Effector memory CD4-positive, alpha-beta T cell (primary cell): ENCODE results near the gene GABARAPL2.

ENCODE experiments used
- DNase-seq, 3 donors: peaks; one replicate each; pipeline ENCODE4 v3.0.0-alpha.2; 2020
- H3K27ac ChIP-seq: 2 replicates; pipeline ENCODE4 v1.7.0; 2013; ENCODE audit warnings: mild to moderate bottlenecking, low read length, moderate library complexity; ENCODE audit not compliant: insufficient read depth, poor library complexity, severe bottlenecking
- H3K27me3 ChIP-seq: replicated peaks from 2 replicates; pipeline ENCODE4 v1.7.0; 2013; ENCODE audit warnings: mild to moderate bottlenecking, low read length; ENCODE audit not compliant: insufficient read depth, control insufficient read depth, poor library complexity, severe bottlenecking
- H3K36me3 ChIP-seq: 2 replicates; pipeline ENCODE4 v1.7.0; 2013; ENCODE audit warnings: mild to moderate bottlenecking, low read length, moderate library complexity; ENCODE audit not compliant: control insufficient read depth, insufficient read depth
- H3K4me1 ChIP-seq: 2 replicates; pipeline ENCODE4 v1.7.0; 2013; ENCODE audit warnings: low read length, mild to moderate bottlenecking; ENCODE audit not compliant: control insufficient read depth, insufficient read depth, poor library complexity, severe bottlenecking
- H3K4me3 ChIP-seq: 2 replicates; pipeline ENCODE4 v1.7.0; 2013; ENCODE audit warnings: low read length, low read depth, mild to moderate bottlenecking; ENCODE audit not compliant: insufficient read depth, poor library complexity, severe bottlenecking
- H3K9me3 ChIP-seq: 2 replicates; pipeline ENCODE4 v1.7.0; 2013; ENCODE audit warnings: mild to moderate bottlenecking, low read length, moderate library complexity; ENCODE audit not compliant: control insufficient read depth

The GABARAPL2 gene

GRCh38 chr16:75552951-75553350, 13.2 kb upstream of the GABARAPL2 start:
- no peaks in the 10 kb centered on the region for H3K27me3 ChIP-seq
- H3K36me3 ChIP-seq, result no peaks in the 10 kb centered on the region
- no peak overlapping the region for H3K4me3 ChIP-seq
- no peak for DNase-seq
- no peak overlapping the region for H3K27ac ChIP-seq
- H3K9me3 ChIP-seq, result no peaks in the 10 kb centered on the region
- H3K4me1 ChIP-seq, result peaks cover 15% of the 10 kb centered on the region

- H3K4me3 ChIP-seq, result peak overlapping the region; percentile 91
- H3K9me3 ChIP-seq, result no peaks in the 10 kb centered on the region
- H3K27ac ChIP-seq, result peak overlapping the region; percentile 81
- no peak for DNase-seq
- peaks cover 15% of the 10 kb centered on the region for H3K4me1 ChIP-seq
- no peaks in the 10 kb centered on the region for H3K27me3 ChIP-seq
- no peaks in the 10 kb centered on the region for H3K36me3 ChIP-seq
Observed at GRCh38 chr16:75555213-75555706, 10.9 kb upstream of the GABARAPL2 start.

GRCh38 chr16:75555707-75556430, 10.3 kb upstream of the GABARAPL2 start, which contains the start of gene TMEM231:
Gene TMEM231 (minus strand): TSS chr16:75556252. CDS start chr16:75556209, 43 bp downstream.
- H3K9me3 ChIP-seq, result no peaks in the 10 kb centered on the region
- H3K4me3 ChIP-seq, result peak within 1 kb of the TSS; percentile 91
- no peaks in the 10 kb centered on the region for H3K36me3 ChIP-seq
- peak within 1 kb of the TSS; percentile 81 for H3K27ac ChIP-seq
- H3K27me3 ChIP-seq, result no peaks in the 10 kb centered on the region
- DNase-seq, result peak; percentile 92 to 95 (median 95)
- H3K4me1 ChIP-seq, result peaks cover 15% of the 10 kb centered on the region

- Histone ChIP-seq H3K27me3 (no peaks in the 10 kb centered on the region), H3K36me3 (no peaks in the 10 kb centered on the region), H3K4me1 (peaks cover 15% of the 10 kb centered on the region), H3K9me3 (no peaks in the 10 kb centered on the region), H3K4me3 (no peak overlapping the region), H3K27ac (peak overlapping the region; percentile 81)
- no peak for DNase-seq
Observed at GRCh38 chr16:75556431-75556950, 9.7 kb upstream of the GABARAPL2 start.

GRCh38 chr16:75558846-75559401, 7.3 kb upstream of the GABARAPL2 start:
- no peak overlapping the region for H3K27ac ChIP-seq
- H3K4me3 ChIP-seq, result no peak overlapping the region
- H3K9me3 ChIP-seq, result no peaks in the 10 kb centered on the region
- no peaks in the 10 kb centered on the region for H3K36me3 ChIP-seq
- peaks cover 15% of the 10 kb centered on the region for H3K4me1 ChIP-seq
- no peak for DNase-seq
- H3K27me3 ChIP-seq, result no peaks in the 10 kb centered on the region

GRCh38 chr16:75559564-75560372, 6.4 kb upstream of the GABARAPL2 start:
- no peak overlapping the region for H3K4me3 ChIP-seq

GRCh38 chr16:75565640-75566039, 539 bp upstream of the GABARAPL2 start:
- H3K36me3 ChIP-seq, result peaks cover 11% of the 10 kb centered on the region
- H3K27ac ChIP-seq, result peak overlapping the region; percentile 83
- no peaks in the 10 kb centered on the region for H3K9me3 ChIP-seq
- H3K4me3 ChIP-seq, result peak overlapping the region; percentile 97
- H3K27me3 ChIP-seq, result no peaks in the 10 kb centered on the region
- no peak for DNase-seq
- H3K4me1 ChIP-seq, result peaks cover 17% of the 10 kb centered on the region

More at GRCh38 chr16:75559564-75560372, 6.4 kb upstream of the GABARAPL2 start:
- Histone ChIP-seq H3K27me3 (no peaks in the 10 kb centered on the region), H3K4me1 (peaks cover 15% of the 10 kb centered on the region), H3K9me3 (no peaks in the 10 kb centered on the region), H3K36me3 (no peaks in the 10 kb centered on the region), H3K27ac (no peak overlapping the region)
- DNase-seq, result no peak

- peak in 1 of 3 donors; percentile 8 for DNase-seq
Observed at GRCh38 chr16:75566758-75567255, 628 bp downstream of the GABARAPL2 start.

GRCh38 chr16:75567911-75568310, 1.7 kb downstream of the GABARAPL2 start:
- Histone ChIP-seq H3K36me3 (peaks cover 21% of the 10 kb centered on the region), H3K4me1 (peaks cover 17% of the 10 kb centered on the region), H3K27ac (no peak overlapping the region), H3K4me3 (no peak overlapping the region), H3K9me3 (no peaks in the 10 kb centered on the region), H3K27me3 (no peaks in the 10 kb centered on the region)
- DNase-seq, result no peak

More at GRCh38 chr16:75566758-75567255, 628 bp downstream of the GABARAPL2 start:
- Histone ChIP-seq H3K4me1 (peaks cover 17% of the 10 kb centered on the region), H3K36me3 (peaks cover 18% of the 10 kb centered on the region), H3K27me3 (no peaks in the 10 kb centered on the region), H3K9me3 (no peaks in the 10 kb centered on the region), H3K27ac (peak overlapping the region; percentile 83), H3K4me3 (peak overlapping the region; percentile 97)
